H1 (cell line): Measurements from ENCODE around the gene SPATA21. TPM values are rescaled to one million over a fixed set of nuclear protein-coding genes. Genes with fewer than 3 reads are reported as not detected.

Experiments
- CTCF ChIA-PET: fragments of 300-600 bp; sonication (Branson Sonifier 250); formaldehyde crosslinking; loops from one replicate; lab custom pipeline; 2021; ENCODE audit not compliant: partially characterized antibody; lab: Charles Lee
- POLR2A ChIA-PET: fragments of 300-600 bp; sonication (Branson Sonifier 250); formaldehyde crosslinking; loops from one replicate; lab custom pipeline; 2021; ENCODE audit warnings: inconsistent platforms; ENCODE audit not compliant: partially characterized antibody; lab: Charles Lee
- DNase-seq, 2 experiments: peaks; one replicate each; pipeline versions ENCODE4 v3.0.0 to v3.0.0-alpha.2; 2010 to 2022; ENCODE audit warnings: low spot score in 2 of 2, low read depth in 1 of 2, mixed read lengths in 1 of 2
- FAIRE-seq: peaks from 2 replicates; lab custom pipeline; 2011; peaks lifted over from hg19 to GRCh38; lab: Jason Lieb, UNC
- H2AFZ ChIP-seq: 2 replicates; pipeline ENCODE4 v1.8.1; 2012; ENCODE audit warnings: low read length, inconsistent platforms
- H2AK5ac ChIP-seq: 2 replicates; pipeline ENCODE4 v1.6.1; 2013; ENCODE audit warnings: low read depth, low read length
- H2BK120ac ChIP-seq: replicated peaks from 2 replicates; pipeline ENCODE3; 2013; ENCODE audit warnings: low read depth, low read length, inconsistent platforms
- H2BK12ac ChIP-seq: 2 replicates; pipeline ENCODE4 v1.6.1; 2013; ENCODE audit warnings: low read depth, low read length
- H2BK15ac ChIP-seq: 2 replicates; pipeline ENCODE4 v1.6.1; 2013; ENCODE audit warnings: low read length
- H2BK20ac ChIP-seq: 2 replicates; pipeline ENCODE4 v1.6.1; 2013; ENCODE audit warnings: low read length
- H2BK5ac ChIP-seq: 2 replicates; pipeline ENCODE4 v1.6.1; 2013; ENCODE audit warnings: low read depth, low read length
- H3K14ac ChIP-seq: 2 replicates; pipeline ENCODE4 v1.6.1; 2013; ENCODE audit warnings: inconsistent platforms; ENCODE audit not compliant: insufficient read length
- H3K18ac ChIP-seq: 2 replicates; pipeline ENCODE4 v1.6.1; 2013; ENCODE audit warnings: low read length; ENCODE audit errors: extremely low read depth
- H3K23ac ChIP-seq: 2 replicates; pipeline ENCODE4 v1.6.1; 2013; ENCODE audit warnings: inconsistent platforms; ENCODE audit not compliant: insufficient read length
- H3K23me2 ChIP-seq: 2 replicates; pipeline ENCODE4 v1.6.1; 2013; ENCODE audit warnings: low read depth, low read length
- H3K27ac ChIP-seq: 2 replicates; pipeline ENCODE4 v1.6.1; 2011; ENCODE audit warnings: low read depth, low read length, inconsistent platforms
- H3K27me3 ChIP-seq, 4 experiments: replicated peaks in 1 of 4; 1 replicate in 1 of 4; 2 replicates in 3 of 4; pipeline versions ENCODE4 v1.6.1 to v1.8.1; 2011 to 2013; ENCODE audit warnings: low read length in 3 of 4, mild to moderate bottlenecking in 3 of 4, inconsistent platforms in 2 of 4, mixed read lengths in 2 of 4, moderate library complexity in 1 of 4; ENCODE audit not compliant: control insufficient read depth in 3 of 4, insufficient read depth in 3 of 4; ENCODE audit errors: extremely low read depth in 1 of 4
- H3K36me3 ChIP-seq, 4 experiments: 2 replicates each; pipeline versions ENCODE4 v1.6.1 to v1.8.1; 2011 to 2013; ENCODE audit warnings: mild to moderate bottlenecking in 4 of 4, low read length in 3 of 4, moderate library complexity in 2 of 4, control low read depth in 1 of 4, inconsistent platforms in 1 of 4; ENCODE audit not compliant: insufficient read depth in 4 of 4, control insufficient read depth in 2 of 4
- H3K4ac ChIP-seq: replicated peaks from 2 replicates; pipeline ENCODE3; 2013; ENCODE audit warnings: low read length, low read depth, mixed read lengths, inconsistent platforms; ENCODE audit not compliant: insufficient read length
- H3K4me1 ChIP-seq, 4 experiments: replicated peaks in 1 of 4; 1 replicate in 1 of 4; 2 replicates in 3 of 4; pipeline versions ENCODE4 v1.6.1 to v1.8.1; 2011 to 2013; ENCODE audit warnings: low read length in 3 of 4, inconsistent platforms in 2 of 4, mixed read lengths in 1 of 4; ENCODE audit not compliant: insufficient read depth in 4 of 4, control insufficient read depth in 3 of 4
- H3K4me2 ChIP-seq, 2 experiments: 2 replicates each; pipeline versions ENCODE4 v1.6.1 to v1.8.1; 2011 to 2013; ENCODE audit warnings: low read depth in 2 of 2, low read length in 2 of 2, control low read depth in 1 of 2, inconsistent platforms in 1 of 2, mild to moderate bottlenecking in 1 of 2; ENCODE audit not compliant: insufficient read depth in 1 of 2
- H3K4me3 ChIP-seq, 4 experiments: fragments of 200-600, 300-600 bp in 1 of 4; sonication (generic), shearing (Covaris generic), sonication (Bioruptor Twin) in 1 of 4; 2 replicates each; pipeline versions ENCODE4 v1.5.1 to v1.8.1; 2011 to 2016; ENCODE audit warnings: low read length in 4 of 4, low read depth in 3 of 4, control low read depth in 2 of 4, inconsistent platforms in 2 of 4, mild to moderate bottlenecking in 2 of 4, mixed read lengths in 1 of 4, moderate library complexity in 1 of 4; ENCODE audit not compliant: insufficient read depth in 2 of 4; ENCODE audit errors: extremely low read depth in 1 of 4
- H3K56ac ChIP-seq: replicated peaks from 2 replicates; pipeline ENCODE3; 2013; ENCODE audit warnings: low read depth, mild to moderate bottlenecking, mixed read lengths, low read length, inconsistent platforms; ENCODE audit not compliant: insufficient read length
- H3K79me1 ChIP-seq: 2 replicates; pipeline ENCODE4 v1.6.1; 2013; ENCODE audit warnings: low read depth, low read length, control low read depth
- H3K79me2 ChIP-seq, 2 experiments: 2 replicates each; pipeline versions ENCODE4 v1.6.1 to v1.8.1; 2012 to 2013; ENCODE audit warnings: low read length in 2 of 2, mild to moderate bottlenecking in 2 of 2, inconsistent platforms in 1 of 2; ENCODE audit not compliant: insufficient read depth in 2 of 2, control insufficient read depth in 1 of 2
- H3K9ac ChIP-seq, 4 experiments: replicated peaks in 1 of 4; 1 replicate in 1 of 4; 2 replicates in 3 of 4; pipeline versions ENCODE4 v1.6.1 to v1.8.1; 2011 to 2013; ENCODE audit warnings: low read depth in 3 of 4, low read length in 3 of 4, control low read depth in 2 of 4, mild to moderate bottlenecking in 2 of 4, moderate library complexity in 2 of 4, inconsistent platforms in 1 of 4; ENCODE audit errors: extremely low read depth in 1 of 4
- H3K9me3 ChIP-seq, 2 experiments: 2 replicates each; pipeline versions ENCODE4 v1.6.1 to v1.8.1; 2012 to 2013; ENCODE audit warnings: mild to moderate bottlenecking in 2 of 2, moderate library complexity in 2 of 2, control low read depth in 1 of 2, inconsistent platforms in 1 of 2, low read depth in 1 of 2, low read length in 1 of 2, mixed read lengths in 1 of 2; ENCODE audit not compliant: insufficient read depth in 2 of 2
- H4K20me1 ChIP-seq, 2 experiments: replicated peaks in 1 of 2; 2 replicates each; pipeline versions ENCODE3 to v1.8.1; 2011 to 2013; ENCODE audit warnings: inconsistent platforms in 2 of 2, low read length in 2 of 2, mild to moderate bottlenecking in 1 of 2; ENCODE audit not compliant: insufficient read depth in 2 of 2, control insufficient read depth in 1 of 2
- H4K5ac ChIP-seq: 2 replicates; pipeline ENCODE4 v1.6.1; 2013; ENCODE audit warnings: low read length, low read depth, mixed read lengths, inconsistent platforms; ENCODE audit not compliant: insufficient read length
- H4K8ac ChIP-seq: 2 replicates; pipeline ENCODE4 v1.8.0; 2013; ENCODE audit warnings: mild to moderate bottlenecking, moderate library complexity, low read length, inconsistent platforms; ENCODE audit not compliant: insufficient read depth; ENCODE audit errors: extremely low read depth
- H4K91ac ChIP-seq: replicated peaks from 2 replicates; pipeline ENCODE3; 2013; ENCODE audit warnings: low read length, mixed read lengths, inconsistent platforms; ENCODE audit not compliant: insufficient read length
- ASH2L ChIP-seq: fragments of 200-600, 300-600 bp; sonication (generic); IDR thresholded peaks from one replicate; pipeline ENCODE4 v1.7.1; 2017; ENCODE audit warnings: low read length
- BACH1 ChIP-seq: IDR thresholded peaks from 2 replicates; pipeline ENCODE4 v1.6.1; 2012; ENCODE audit warnings: low read length, improper control_type of control experiment
- CBX5 ChIP-seq: fragments of 300-800, 300-1000 bp; sonication (generic); IDR thresholded peaks from 2 replicates; pipeline ENCODE4 v1.7.1; 2016; ENCODE audit warnings: antibody characterized with exemption, low read length, low read depth
- FOSL1 ChIP-seq: IDR thresholded peaks from 2 replicates; pipeline ENCODE4 v1.6.1; 2011; ENCODE audit warnings: mild to moderate bottlenecking, low read depth, low read length, moderate library complexity; ENCODE audit not compliant: insufficient read depth
- KDM1A ChIP-seq: fragments of 200-600, 300-600 bp; sonication (generic); IDR thresholded peaks from 2 replicates; pipeline ENCODE4 v1.7.1; 2016; ENCODE audit warnings: mild to moderate bottlenecking, low read length, borderline replicate concordance
- PHF8 ChIP-seq: fragments of 200-600 bp; sonication (generic); conservative IDR thresholded peaks from 2 replicates; pipeline ENCODE4 v1.7.1; 2012; ENCODE audit warnings: low read depth, mild to moderate bottlenecking, inconsistent platforms, low read length, moderate library complexity
- RXRA ChIP-seq: IDR thresholded peaks from 2 replicates; pipeline ENCODE4 v1.6.1; 2011; ENCODE audit warnings: low read depth, mild to moderate bottlenecking, low read length, moderate library complexity; ENCODE audit not compliant: insufficient read depth
- SIN3A ChIP-seq, 2 experiments: IDR thresholded peaks in 1 of 2; conservative IDR thresholded peaks in 1 of 2; 2 replicates each; pipeline ENCODE4 v1.6.1; 2011 to 2012; ENCODE audit warnings: low read length in 2 of 2, improper control_type of control experiment in 1 of 2, low read depth in 1 of 2, mild to moderate bottlenecking in 1 of 2
- SP1 ChIP-seq: IDR thresholded peaks from 2 replicates; pipeline ENCODE4 v1.6.1; 2011; ENCODE audit warnings: low read depth, low read length
- TBP ChIP-seq: IDR thresholded peaks from 2 replicates; pipeline ENCODE4 v1.6.1; 2011; ENCODE audit warnings: low read depth, low read length, improper control_type of control experiment
- ZNF274 ChIP-seq: IDR thresholded peaks from 2 replicates; pipeline ENCODE4 v1.7.0; 2012; ENCODE audit warnings: low read length, borderline replicate concordance; ENCODE audit errors: extremely low read depth
- WGBS, 2 experiments: shearing (Covaris generic) in 1 of 2; methylation state at CpG; one replicate each; pipeline versions ENCODE4 v1.1.6 to v1.1.7; 2013 to 2015; ENCODE audit warnings: low lambda C conversion rate in 2 of 2, mixed read lengths in 2 of 2, inconsistent platforms in 1 of 2, low coverage in 1 of 2, missing lambda C conversion rate in 1 of 2; ENCODE audit not compliant: insufficient replicate concordance in 2 of 2, insufficient coverage in 1 of 2, insufficient read length in 1 of 2; ENCODE audit errors: extremely low coverage in 1 of 2, missing lambda C conversion rate in 1 of 2; 5-methylcytosine and 5-hydroxymethylcytosine counted together
- polyA plus RNA-seq, 7 experiments: library from polyadenylated mRNA; depleted of rRNA in 3 of 7; stranded (reverse) in 5 of 7; unstranded in 2 of 7; fragments of >200 nt in 5 of 7; fragments of 200-250 nt in 2 of 7; gene quantifications; 1 replicate in 5 of 7; 2 replicates in 1 of 7; 4 replicates in 1 of 7; pipeline versions ENCODE4 v1.2.1 to v1.2.3, GENCODE V29; 2011 to 2013; ENCODE audit warnings: missing spikeins in 2 of 7, mixed read lengths in 2 of 7
- total RNA-seq: library from RNA; stranded (reverse); fragmentation: NEBNext Ultra II Directional; extraction: Animal tissue kit (Norgen Biotek cat#: 25700); gene quantifications from 2 replicates; pipeline ENCODE4 v1.2.1, GENCODE V29; 2021

The SPATA21 gene
- total and polyA plus RNA-seq, 2 of the 8 experiments (the other 6 are each of a cell fraction or from before 2014, with no cell fraction given) = not detected

DNA sequence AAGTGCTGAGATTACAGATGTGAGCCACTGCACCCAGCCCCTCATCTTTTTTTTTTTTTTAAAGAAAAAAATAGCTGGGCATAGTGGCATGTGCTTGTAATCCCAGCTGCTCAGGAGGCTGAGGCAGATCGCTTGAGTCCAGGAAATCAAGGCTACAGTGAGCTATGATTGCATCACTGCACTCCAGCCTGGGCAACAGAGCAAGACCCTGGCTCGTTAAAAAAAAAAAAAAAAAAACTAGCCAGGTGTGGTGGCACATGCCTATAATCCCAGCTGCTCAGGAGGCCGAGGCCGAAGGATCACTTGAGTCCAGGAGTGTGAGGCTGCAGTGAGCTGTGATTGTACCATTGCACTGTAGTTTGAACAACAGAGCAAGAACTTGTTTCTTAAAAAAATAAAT lies 56.4 kb downstream of the SPATA21 start:
- H3K27ac ChIP-seq = no peak overlapping the region
- H4K91ac ChIP-seq = no peak overlapping the region
- no peak overlapping the region for H2BK15ac ChIP-seq
- POLR2A ChIA-PET = interaction anchor here (0.7 to 1.9 kb wide), 4 partner anchors 11 to 81 kb away, joined by 3 to 6 read pairs (median 4); partner anchors contain the start of gene SZRD1
- H3K23me2 ChIP-seq = no peaks in the 10 kb centered on the region
- H3K36me3 ChIP-seq = no peaks in the 10 kb centered on the region
- DNase-seq = no peak
- no peaks in the 10 kb centered on the region for H3K27me3 ChIP-seq
- CTCF ChIA-PET = interaction anchor here (0.6 to 1.6 kb wide), 7 partner anchors 13 to 245 kb away, joined by 3 to 5 read pairs (median 3); no protein-coding TSS in a partner anchor
- H3K9ac ChIP-seq = no peak overlapping the region
- peaks cover 23 to 95% of the 10 kb centered on the region in 2 experiments for H3K79me2 ChIP-seq
- H2BK20ac ChIP-seq = no peak overlapping the region
- H3K4me1 ChIP-seq = peaks cover 6 to 16% (median 13%) of the 10 kb centered on the region in 4 experiments
- peaks cover 10% of the 10 kb centered on the region for H3K79me1 ChIP-seq
- H2BK5ac ChIP-seq = no peak overlapping the region
- no peaks in the 10 kb centered on the region for H3K9me3 ChIP-seq
- no peak for FAIRE-seq
- H4K8ac ChIP-seq = no peak overlapping the region
- H2AFZ ChIP-seq = no peak overlapping the region
- H3K56ac ChIP-seq = no peak overlapping the region
- WGBS, 2 experiments = 63% methylated on average over 3 of the region's 4 CpGs; no CpG with 5 or more reads in 1 of the 2 experiments
- H3K4me2 ChIP-seq = no peak overlapping the region
- no peak overlapping the region for H3K14ac ChIP-seq
- H2BK12ac ChIP-seq = no peak overlapping the region
- H4K20me1 ChIP-seq = peaks cover 20 to 38% of the 10 kb centered on the region in 2 experiments
- H4K5ac ChIP-seq = no peak overlapping the region
- no peak overlapping the region for H3K23ac ChIP-seq
- H2AK5ac ChIP-seq = no peak overlapping the region
- H3K4ac ChIP-seq = no peak overlapping the region
- no peak overlapping the region for H3K4me3 ChIP-seq
- no peak for TF ChIP-seq CBX5
- no peak for TF ChIP-seq KDM1A
- no peak for TF ChIP-seq PHF8
- TF ChIP-seq BACH1 = no peak
- TF ChIP-seq SP1 = no peak
- no peak for TF ChIP-seq ZNF274
- no peak for TF ChIP-seq RXRA
- TF ChIP-seq SIN3A (conservative IDR thresholded peaks at IDR 0.05 in 1 of 2, IDR thresholded peaks at IDR 0.05 in 1 of 2; ENCODE audit: low read depth in 1 of 2, low read length in 2 of 2) = no peak
- no peak for TF ChIP-seq FOSL1
- no peak for TF ChIP-seq TBP
- TF ChIP-seq ASH2L = no peak
- no peak overlapping the region for H3K18ac ChIP-seq
- H2BK120ac ChIP-seq = no peak overlapping the region
